ENCODE data around the gene SIX2. TPM values are rescaled to one million over a fixed set of nuclear protein-coding genes. Genes with fewer than 3 reads are reported as not detected.

Gene SIX2
- total RNA-seq, 1 donor = 2.9 TPM

DNA sequence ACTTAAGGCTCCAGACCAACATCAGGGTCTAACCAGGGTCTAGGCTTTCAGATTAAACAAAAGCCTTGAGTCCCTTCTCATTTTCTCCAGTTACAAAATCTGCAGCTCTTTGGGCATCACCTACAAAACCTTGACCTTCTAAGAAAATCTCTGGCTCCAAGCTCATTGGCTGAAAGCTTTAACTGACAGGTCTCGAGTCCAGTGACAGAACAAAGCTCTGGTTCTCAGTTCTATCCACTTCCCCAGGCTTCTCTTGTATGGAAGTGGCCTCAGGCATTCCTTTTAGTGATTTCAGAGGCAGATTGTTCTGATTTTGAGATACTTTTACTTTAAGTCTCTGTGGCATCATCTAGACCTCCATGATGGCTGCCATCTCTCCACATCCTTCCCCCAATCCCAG lies 11.3 kb downstream of the SIX2 start:
- H3K4me3 ChIP-seq (ENCODE audit: low read depth, low read length) = no peak overlapping the region
- TF ChIP-seq, protein P1, sequence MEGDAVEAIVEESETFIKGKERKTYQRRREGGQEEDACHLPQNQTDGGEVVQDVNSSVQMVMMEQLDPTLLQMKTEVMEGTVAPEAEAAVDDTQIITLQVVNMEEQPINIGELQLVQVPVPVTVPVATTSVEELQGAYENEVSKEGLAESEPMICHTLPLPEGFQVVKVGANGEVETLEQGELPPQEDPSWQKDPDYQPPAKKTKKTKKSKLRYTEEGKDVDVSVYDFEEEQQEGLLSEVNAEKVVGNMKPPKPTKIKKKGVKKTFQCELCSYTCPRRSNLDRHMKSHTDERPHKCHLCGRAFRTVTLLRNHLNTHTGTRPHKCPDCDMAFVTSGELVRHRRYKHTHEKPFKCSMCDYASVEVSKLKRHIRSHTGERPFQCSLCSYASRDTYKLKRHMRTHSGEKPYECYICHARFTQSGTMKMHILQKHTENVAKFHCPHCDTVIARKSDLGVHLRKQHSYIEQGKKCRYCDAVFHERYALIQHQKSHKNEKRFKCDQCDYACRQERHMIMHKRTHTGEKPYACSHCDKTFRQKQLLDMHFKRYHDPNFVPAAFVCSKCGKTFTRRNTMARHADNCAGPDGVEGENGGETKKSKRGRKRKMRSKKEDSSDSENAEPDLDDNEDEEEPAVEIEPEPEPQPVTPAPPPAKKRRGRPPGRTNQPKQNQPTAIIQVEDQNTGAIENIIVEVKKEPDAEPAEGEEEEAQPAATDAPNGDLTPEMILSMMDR (IDR thresholded peaks at IDR 0.05; ENCODE audit: insufficient read depth, low read length) = no peak
- peak; percentile 17 for DNase-seq (ENCODE audit: low read depth)

DNA sequence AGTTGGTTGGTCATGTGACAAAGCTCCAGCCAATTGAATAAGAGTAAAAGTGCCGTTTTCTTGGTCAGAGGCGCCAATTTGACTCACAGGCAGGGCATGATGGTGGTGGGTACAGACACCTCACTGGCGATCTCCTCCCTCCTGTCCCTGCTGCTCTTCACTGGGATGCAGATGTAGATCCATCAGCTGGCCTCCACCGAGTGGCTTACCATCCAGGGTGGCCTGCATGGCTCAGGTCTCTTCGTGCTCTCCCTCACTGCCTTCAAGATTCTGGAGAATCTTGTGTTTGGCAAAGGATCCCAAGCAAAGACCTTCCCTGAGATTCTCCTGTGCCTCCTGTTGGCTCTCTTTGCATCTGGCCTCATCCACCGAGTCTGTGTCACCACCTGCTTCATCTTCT lies 12.9 kb downstream of the SIX2 start:
- TF ChIP-seq, protein P1 (IDR thresholded peaks at IDR 0.05; ENCODE audit: insufficient read depth, low read length) = no peak
- no peak for DNase-seq (ENCODE audit: low read depth)
- H3K4me3 ChIP-seq (ENCODE audit: low read depth, low read length) = no peak overlapping the region

DNA sequence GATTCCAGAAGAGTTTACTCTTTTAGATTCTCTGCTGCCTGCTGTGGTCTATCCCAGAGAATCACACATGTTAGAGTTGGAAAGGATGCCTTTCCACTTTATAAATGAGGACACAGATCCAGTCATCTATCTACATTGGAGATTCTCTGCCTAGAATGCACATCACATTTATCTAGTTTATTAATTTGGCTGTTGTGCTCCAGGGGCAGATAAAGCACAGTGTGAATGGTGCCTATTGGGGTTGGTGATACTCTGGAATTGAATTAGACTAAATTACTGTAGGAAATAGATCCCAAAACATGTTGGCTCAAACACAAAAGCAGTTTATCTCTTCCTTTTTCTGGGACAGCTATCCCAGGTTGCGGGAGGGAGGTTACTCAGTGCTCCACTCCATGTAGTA lies 14.9 kb downstream of the SIX2 start:
- TF ChIP-seq, protein P1 (IDR thresholded peaks at IDR 0.05; ENCODE audit: insufficient read depth, low read length) = no peak
- H3K4me3 ChIP-seq (ENCODE audit: low read depth, low read length) = no peak overlapping the region
- DNase-seq (ENCODE audit: low read depth) = no peak

DNA sequence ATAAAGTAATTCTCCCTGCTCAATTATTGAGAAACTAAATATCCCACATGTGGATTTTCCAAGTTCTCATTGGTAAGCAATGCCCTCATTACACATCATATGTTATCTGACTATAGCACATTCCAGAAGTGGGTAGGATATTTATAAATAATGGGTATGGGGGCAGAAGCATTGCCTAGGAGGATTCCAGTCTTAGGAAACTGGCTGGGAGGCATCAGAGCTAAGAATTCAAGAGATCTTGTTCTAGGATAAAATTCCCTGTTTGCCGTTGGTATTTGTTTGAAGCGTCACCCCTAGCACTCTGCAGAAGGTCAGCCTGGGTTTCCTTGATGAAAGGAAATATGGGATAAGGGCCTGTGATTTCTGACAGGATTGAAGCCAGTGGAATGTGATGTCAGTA lies 20.1 kb downstream of the SIX2 start:
- TF ChIP-seq, protein P1 (IDR thresholded peaks at IDR 0.05; ENCODE audit: insufficient read depth, low read length) = no peak
- no peak for DNase-seq (ENCODE audit: low read depth)
- H3K4me3 ChIP-seq (ENCODE audit: low read depth, low read length) = no peak overlapping the region

DNA sequence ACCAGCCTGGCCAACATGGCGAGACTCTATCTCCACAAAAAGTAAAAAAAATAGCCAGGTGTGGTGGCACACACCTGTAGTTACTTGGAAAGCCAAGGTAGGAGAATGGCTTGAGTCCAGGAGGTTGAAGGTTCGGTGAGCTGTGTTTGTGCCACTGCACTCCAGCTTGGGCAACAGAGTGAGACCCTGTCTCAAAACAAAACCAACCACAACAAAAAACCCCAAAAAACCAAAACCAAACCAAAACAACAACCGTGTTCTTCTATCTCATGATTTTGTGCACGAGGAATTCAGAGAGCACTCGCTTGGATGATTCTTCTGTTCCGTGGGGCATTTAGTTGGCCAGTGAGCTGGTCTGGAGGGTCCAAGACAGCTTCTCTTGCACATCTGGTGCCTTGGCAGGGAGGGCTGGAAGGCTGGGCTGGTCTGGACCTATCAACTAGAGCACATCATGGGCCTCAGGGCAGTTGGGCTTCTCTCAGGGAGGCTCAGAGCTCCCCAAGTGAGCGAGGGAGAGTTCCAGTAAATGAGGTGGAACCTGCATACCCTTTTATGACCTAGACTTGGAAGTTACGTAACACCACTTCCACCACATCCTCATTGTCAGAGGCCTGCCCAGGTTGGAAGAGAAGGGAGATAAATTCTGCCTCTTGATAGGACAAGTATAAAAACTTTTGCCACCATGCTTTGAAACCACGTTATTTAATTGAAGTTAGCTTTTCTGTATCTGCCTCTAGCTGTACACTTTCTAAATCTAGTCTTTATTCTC lies 25.2 kb downstream of the SIX2 start:
- DNase-seq (ENCODE audit: low read depth) = no peak
- H3K4me3 ChIP-seq (ENCODE audit: low read depth, low read length) = no peak overlapping the region
- TF ChIP-seq, protein P1 (IDR thresholded peaks at IDR 0.05; ENCODE audit: insufficient read depth, low read length) = no peak

DNA sequence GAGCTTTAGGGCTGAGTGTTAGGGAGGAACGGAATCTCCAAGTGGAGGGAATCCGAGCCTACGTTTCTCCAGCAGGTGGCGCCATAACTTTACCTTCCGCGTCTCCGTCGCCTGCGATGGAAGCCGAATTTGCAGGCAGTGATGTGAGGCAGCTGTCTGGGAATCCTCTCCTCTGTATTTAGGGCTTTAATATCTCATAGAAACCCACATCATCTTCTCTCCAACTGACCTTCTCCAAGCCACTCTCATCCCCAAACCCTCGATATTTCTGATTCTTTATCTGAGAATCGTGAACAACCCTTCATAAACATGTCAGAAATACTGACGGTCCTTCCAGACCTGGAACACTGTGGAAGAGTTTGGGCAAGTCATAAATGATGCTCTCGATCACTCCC lies 27.5 kb downstream of the SIX2 start:
- no peak overlapping the region for H3K4me3 ChIP-seq (ENCODE audit: low read depth, low read length)
- DNase-seq (ENCODE audit: low read depth) = peak; percentile 84
- TF ChIP-seq, protein P1 (IDR thresholded peaks at IDR 0.05; ENCODE audit: insufficient read depth, low read length) = peak; percentile 85

All from fibroblast of the aortic adventitia (primary cell).